Spleen (tissue), 7 donors: ENCODE measurements around the gene ZNF653.
A peak's percentile ranks its signal among the peaks of the same experiment; 100 is the strongest.

Source experiments
- POLR2A ChIP-seq, 3 donors: fragments of 450-650 bp; IDR thresholded peaks; one replicate each; pipeline ENCODE4 v1.5.1; 2017; ENCODE audit warnings: antibody characterized with exemption in 3 of 3, mild to moderate bottlenecking in 1 of 3
- POLR2AphosphoS5 ChIP-seq, 3 donors: sonication (generic); formaldehyde crosslinking; IDR thresholded peaks; one replicate each; pipeline ENCODE4 v1.5.1; 2017; ENCODE audit warnings: antibody characterized with exemption in 3 of 3
- TF ChIP-seq, protein P1 (sequence below), 11 experiments: fragments of 200-600 bp in 7 of 11; fragments of 450-650 bp in 4 of 11; sonication (generic) in 4 of 11; IDR thresholded peaks in 8 of 11; conservative IDR thresholded peaks in 3 of 11; 1 replicate in 7 of 11; 2 replicates in 4 of 11; pipeline versions ENCODE4 v1.4.0 to v1.8.0; 2016 to 2021; ENCODE audit warnings: antibody characterized with exemption in 11 of 11, inconsistent platforms in 4 of 11, mild to moderate bottlenecking in 1 of 11
- donor health status: DM: no; HTN: no; CAD: no; lungs with moderate emphysema.
- donor health status: DM: no; HTN: no; CAD: no.
- donor health status: DM: no; HTN: no; CAD: no.

DNA sequence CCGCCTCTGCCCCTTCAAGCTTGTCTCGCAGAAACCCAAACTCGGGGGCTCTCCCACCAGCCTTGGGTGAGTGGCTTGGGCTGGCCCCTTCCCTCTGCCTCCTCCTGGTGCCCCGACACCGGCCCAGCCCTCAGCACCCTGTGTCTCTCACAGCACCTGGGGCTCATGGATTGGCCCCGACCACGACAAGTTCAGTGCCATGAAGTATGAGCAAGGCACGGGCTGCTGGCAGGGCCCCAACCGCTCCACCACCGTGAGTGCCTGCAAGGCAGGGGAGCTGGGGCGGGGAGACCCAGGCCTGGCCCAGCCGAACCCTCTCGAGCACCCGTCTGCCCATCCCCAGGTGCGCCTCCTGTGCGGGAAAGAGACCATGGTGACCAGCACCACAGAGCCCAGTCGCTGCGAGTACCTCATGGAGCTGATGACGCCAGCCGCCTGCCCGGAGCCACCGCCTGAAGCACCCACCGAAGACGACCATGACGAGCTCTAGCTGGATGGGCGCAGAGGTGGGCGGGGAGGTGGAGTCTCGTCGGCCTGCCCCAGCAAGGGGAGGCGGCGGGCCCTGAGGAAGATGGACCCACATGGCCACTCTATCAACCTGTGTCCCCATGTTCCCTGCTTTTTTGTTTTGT lies 56.6 kb downstream of the ZNF653 start:
- TF ChIP-seq, protein P1, sequence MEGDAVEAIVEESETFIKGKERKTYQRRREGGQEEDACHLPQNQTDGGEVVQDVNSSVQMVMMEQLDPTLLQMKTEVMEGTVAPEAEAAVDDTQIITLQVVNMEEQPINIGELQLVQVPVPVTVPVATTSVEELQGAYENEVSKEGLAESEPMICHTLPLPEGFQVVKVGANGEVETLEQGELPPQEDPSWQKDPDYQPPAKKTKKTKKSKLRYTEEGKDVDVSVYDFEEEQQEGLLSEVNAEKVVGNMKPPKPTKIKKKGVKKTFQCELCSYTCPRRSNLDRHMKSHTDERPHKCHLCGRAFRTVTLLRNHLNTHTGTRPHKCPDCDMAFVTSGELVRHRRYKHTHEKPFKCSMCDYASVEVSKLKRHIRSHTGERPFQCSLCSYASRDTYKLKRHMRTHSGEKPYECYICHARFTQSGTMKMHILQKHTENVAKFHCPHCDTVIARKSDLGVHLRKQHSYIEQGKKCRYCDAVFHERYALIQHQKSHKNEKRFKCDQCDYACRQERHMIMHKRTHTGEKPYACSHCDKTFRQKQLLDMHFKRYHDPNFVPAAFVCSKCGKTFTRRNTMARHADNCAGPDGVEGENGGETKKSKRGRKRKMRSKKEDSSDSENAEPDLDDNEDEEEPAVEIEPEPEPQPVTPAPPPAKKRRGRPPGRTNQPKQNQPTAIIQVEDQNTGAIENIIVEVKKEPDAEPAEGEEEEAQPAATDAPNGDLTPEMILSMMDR (IDR thresholded peaks at IDR 0.05 in 8 of 11, conservative IDR thresholded peaks at IDR 0.05 in 3 of 11) = no peak
- no peak for TF ChIP-seq POLR2A (IDR thresholded peaks at IDR 0.05)
- TF ChIP-seq POLR2AphosphoS5 (IDR thresholded peaks at IDR 0.05) = peak in 1 of 3 donors; percentile 51
